ENCODE results near the gene TAF1A.

TAF1A gene

DNA sequence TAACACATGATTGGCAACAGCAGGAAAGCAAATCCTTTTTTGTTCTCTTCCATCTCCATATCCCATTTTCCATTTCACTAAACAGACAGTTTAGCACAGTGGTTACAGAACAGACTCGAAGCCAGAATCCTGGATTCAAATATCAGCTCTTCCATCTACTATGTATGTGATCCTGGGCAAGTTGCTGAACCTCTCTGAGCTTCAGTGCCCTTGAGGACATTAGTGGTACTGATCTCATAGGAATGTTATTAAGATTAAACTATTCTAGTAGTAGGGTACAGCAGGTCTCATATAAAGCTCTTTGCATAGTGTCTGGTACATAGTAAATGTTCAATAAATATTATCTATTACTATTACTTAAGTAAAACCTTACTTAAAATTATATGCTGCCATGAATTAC is 28.1 kb downstream of the TAF1A start:
- H3K36me3 Mint-ChIP-seq (ENCODE audit: low read depth), result peaks cover 18% of the 10 kb centered on the region

DNA sequence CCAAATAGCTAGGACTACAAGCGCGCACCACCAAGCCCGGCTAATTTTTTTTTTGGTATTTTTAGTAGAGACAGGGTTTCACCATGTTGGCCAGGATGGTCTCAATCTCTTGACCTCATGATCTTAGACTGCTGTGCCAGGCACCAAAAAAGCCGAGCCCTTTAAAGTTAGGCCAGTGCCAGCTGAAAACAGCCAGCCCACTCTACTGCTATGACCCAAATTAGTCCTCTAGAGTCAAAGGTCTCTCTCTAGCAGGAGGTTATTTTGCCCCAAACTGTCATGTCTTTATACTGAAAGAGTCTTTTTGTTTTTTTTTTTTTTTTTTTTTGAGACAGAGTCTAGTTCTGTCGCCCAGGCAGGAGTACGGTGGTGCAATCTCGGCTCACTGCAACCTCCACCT is 32.2 kb downstream of the TAF1A start:
- peaks cover 14% of the 10 kb centered on the region for H3K36me3 Mint-ChIP-seq (ENCODE audit: low read depth)
- H3K27ac Mint-ChIP-seq, result no peak overlapping the region

More for the DNA sequence above, 28.1 kb downstream of the TAF1A start:
- Mint-ChIP-seq H3K9me3 (no peaks in the 10 kb centered on the region), H3K27me3 (ENCODE audit: low read depth) (no peaks in the 10 kb centered on the region), H3K4me3 (no peak overlapping the region), H3K27ac (no peak overlapping the region), H3K4me1 (ENCODE audit: low read depth) (no peaks in the 10 kb centered on the region)

DNA sequence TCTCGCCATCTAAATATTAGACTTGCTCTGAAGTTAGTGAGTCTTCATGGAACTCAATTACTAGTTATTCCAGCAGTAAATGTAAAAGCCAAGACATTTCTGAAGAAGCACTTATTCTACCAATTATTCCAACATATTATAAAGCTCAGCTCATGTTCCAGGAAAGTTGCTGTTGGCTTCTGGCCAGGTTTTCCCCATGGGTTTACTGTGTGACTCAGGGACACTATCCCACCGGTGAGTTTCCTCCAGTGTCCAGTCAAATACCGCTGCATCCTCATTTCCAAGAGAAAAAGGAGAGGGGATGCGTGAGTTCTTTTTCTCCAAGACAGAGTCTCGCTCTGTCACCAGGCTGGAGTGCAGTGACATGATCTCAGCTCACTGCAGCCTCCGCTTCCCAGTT is 32.6 kb downstream of the TAF1A start:
- Mint-ChIP-seq H3K9me3 (no peaks in the 10 kb centered on the region), H3K36me3 (ENCODE audit: low read depth) (peaks cover 14% of the 10 kb centered on the region)

More for the DNA sequence above, 32.2 kb downstream of the TAF1A start:
- Mint-ChIP-seq H3K4me1 (ENCODE audit: low read depth) (no peaks in the 10 kb centered on the region), H3K4me3 (no peak overlapping the region), H3K27me3 (ENCODE audit: low read depth) (no peaks in the 10 kb centered on the region), H3K9me3 (no peaks in the 10 kb centered on the region)

DNA sequence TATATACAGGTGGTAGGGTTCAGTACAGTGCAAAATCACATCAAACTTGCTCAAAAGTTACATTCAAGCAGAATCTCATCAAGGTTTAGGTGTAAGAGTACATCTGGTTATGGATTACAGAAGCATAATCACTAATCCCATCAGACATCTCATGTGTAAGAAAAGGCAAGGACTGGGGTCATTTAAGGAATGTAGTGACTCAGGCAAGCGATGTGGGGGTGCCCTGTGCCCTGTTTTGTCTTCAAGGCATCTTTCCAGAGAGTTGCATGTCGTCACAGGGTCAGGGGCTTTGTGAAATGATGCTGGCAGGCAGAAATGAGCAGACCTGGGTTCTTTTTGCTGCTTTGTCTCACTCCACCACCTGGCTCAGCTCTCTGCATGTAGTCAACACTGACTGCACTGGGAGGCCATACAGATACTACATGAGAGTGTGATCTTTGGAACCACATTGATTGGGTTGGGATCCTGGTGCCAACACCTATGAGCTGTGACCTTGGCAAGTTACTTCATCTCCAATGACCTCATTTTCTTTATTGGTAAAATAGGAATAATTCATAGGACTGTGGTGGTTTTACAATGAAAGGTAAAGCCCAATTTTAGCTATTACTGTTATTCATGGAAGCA is 33.6 kb downstream of the TAF1A start:
- no peaks in the 10 kb centered on the region for H3K9me3 Mint-ChIP-seq
- no peaks in the 10 kb centered on the region for H3K4me1 Mint-ChIP-seq (ENCODE audit: low read depth)
- H3K4me3 Mint-ChIP-seq, result no peak overlapping the region
- no peak overlapping the region for H3K27ac Mint-ChIP-seq
- H3K36me3 Mint-ChIP-seq (ENCODE audit: low read depth), result peaks cover 11% of the 10 kb centered on the region
- H3K27me3 Mint-ChIP-seq (ENCODE audit: low read depth), result no peaks in the 10 kb centered on the region

More for the DNA sequence above, 32.6 kb downstream of the TAF1A start:
- Mint-ChIP-seq H3K4me1 (ENCODE audit: low read depth) (no peaks in the 10 kb centered on the region), H3K27ac (no peak overlapping the region), H3K4me3 (no peak overlapping the region), H3K27me3 (ENCODE audit: low read depth) (no peaks in the 10 kb centered on the region)

DNA sequence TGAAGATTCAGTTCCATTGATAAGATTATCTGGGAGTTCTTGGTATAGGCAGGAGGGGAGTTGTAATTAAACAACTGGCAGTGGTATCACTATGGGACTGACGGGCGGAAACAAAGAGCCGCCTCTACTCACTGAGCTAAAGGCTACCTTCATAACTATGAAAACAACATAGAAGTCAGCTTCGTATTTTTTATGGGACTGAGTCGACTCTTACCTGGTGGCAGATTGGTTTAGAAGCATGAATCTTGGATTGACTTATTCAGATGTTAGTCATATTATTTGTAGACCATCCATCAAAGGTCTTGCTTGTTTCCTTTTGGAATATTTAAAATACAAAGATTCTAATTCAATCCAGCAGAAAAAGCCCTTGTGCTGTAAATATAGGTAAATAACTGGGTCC is 35.6 kb downstream of the TAF1A start:
- Mint-ChIP-seq H3K4me1 (ENCODE audit: low read depth) (no peaks in the 10 kb centered on the region), H3K27ac (no peak overlapping the region), H3K36me3 (ENCODE audit: low read depth) (peaks cover 3% of the 10 kb centered on the region), H3K4me3 (no peak overlapping the region), H3K9me3 (no peaks in the 10 kb centered on the region), H3K27me3 (ENCODE audit: low read depth) (no peaks in the 10 kb centered on the region)

DNA sequence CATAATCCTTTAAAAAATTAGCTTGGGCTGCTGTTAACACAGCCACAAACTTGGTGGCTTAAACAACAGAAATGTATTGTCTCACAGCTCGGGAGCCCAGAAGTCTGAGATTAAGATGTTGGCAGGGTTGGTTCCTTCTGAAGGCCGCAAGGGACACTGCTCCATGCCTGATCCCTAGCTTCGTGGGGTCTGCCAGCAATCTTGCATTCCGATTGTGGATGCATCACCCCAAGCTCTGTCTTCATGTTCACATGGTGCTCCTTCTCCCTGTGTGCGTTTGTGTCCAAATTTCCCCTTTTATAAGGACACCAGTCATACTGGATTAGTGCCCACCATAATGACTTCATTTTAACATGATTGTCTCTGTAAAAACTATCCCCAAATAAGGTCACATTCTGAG is 36.9 kb downstream of the TAF1A start:
- no peaks in the 10 kb centered on the region for H3K27me3 Mint-ChIP-seq (ENCODE audit: low read depth)
- no peaks in the 10 kb centered on the region for H3K9me3 Mint-ChIP-seq
- H3K36me3 Mint-ChIP-seq (ENCODE audit: low read depth), result peaks cover 3% of the 10 kb centered on the region
- no peaks in the 10 kb centered on the region for H3K4me1 Mint-ChIP-seq (ENCODE audit: low read depth)
- no peak overlapping the region for H3K27ac Mint-ChIP-seq
- no peak overlapping the region for H3K4me3 Mint-ChIP-seq

DNA sequence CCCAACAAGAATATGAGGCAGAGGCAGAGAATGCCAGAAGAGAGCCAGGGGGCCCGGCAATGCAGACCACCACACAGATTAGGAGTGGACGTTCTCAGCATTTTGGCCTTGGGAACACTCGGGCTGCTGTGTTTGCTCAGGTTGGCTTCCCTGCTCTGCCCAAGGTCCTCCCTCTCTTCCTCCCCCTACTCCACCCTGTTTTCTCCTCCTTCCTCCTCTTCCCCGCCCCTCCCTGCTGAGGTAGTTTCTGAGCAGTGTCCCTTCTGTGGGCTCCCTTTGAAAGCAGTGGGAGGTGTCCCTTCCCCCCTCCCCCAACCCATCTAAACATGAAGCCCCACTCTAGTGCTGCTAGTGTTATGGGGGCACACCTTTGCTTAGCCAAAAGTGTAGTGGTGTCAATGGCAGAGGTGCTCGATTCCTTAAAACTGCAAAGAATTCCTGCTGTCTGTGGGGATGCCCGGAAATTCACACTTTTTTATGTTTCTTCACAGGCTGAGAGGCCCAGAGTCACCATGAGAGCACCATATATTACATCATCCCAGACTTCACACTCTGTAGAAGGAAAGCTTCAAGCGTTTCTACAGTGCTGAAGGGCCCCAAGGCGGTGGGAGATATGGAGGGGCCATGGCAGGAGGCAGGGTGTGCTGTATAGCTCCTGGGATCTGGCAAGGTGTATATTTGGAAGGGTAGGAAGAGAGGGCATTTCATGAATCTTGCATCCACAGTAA is 41.6 kb downstream of the TAF1A start, which contains the start of gene HHIPL2:
Gene HHIPL2, minus strand, starts transcription at position 161 of the 728 bp plus-strand sequence. Its CDS starts 60 bp downstream, at position 101.
- no peak within 1 kb of the TSS for H3K27ac Mint-ChIP-seq
- H3K36me3 Mint-ChIP-seq (ENCODE audit: low read depth), result no peaks in the 10 kb centered on the region
- H3K4me3 Mint-ChIP-seq, result no peak within 1 kb of the TSS
- H3K4me1 Mint-ChIP-seq (ENCODE audit: low read depth), result no peaks in the 10 kb centered on the region
- peaks cover 5% of the 10 kb centered on the region for H3K27me3 Mint-ChIP-seq (ENCODE audit: low read depth)
- H3K9me3 Mint-ChIP-seq, result no peaks in the 10 kb centered on the region

GRCh38 chr1:222547260-222547614 is 42.5 kb downstream of the TAF1A start:
- Mint-ChIP-seq H3K27me3 (ENCODE audit: low read depth) (peaks cover 5% of the 10 kb centered on the region), H3K27ac (no peak overlapping the region), H3K4me1 (ENCODE audit: low read depth) (no peaks in the 10 kb centered on the region)

DNA sequence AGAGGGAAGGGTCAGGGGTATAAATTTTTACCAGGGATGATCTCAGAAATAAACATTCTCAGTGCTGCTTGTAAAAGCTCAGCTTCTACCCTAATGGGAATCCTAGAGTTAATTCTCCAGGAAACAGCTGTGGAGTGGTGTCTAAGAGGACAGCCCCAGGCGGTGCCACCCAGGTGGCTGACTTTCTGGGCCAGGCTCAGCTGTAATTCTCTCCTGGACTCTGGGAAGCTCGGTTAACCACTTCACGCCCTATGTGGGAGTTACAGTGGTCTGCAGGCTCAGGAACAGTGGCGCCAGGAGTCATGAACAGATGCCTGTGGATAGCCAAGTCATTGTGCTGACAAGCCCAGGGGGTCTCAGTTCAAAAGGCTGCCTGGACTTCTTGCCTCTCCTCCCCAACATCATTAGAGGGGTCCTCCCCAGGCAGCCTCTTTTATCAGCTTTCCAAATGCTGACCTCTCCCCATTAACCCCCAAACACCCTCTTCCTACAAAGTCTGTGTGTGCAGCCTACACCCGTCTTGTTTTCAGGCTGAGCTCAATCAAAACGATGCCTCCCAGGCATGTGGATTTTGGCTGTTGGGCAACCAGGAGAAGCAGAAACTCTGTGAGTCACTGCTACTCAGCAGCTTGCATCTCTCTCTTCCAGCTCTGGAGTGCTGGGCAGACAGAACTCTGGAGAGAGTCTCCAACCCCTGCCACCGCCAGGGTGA is 43.0 kb downstream of the TAF1A start:
- Mint-ChIP-seq H3K4me3 (no peak overlapping the region), H3K27ac (no peak overlapping the region), H3K27me3 (ENCODE audit: low read depth) (peaks cover 5% of the 10 kb centered on the region), H3K9me3 (no peaks in the 10 kb centered on the region), H3K4me1 (ENCODE audit: low read depth) (no peaks in the 10 kb centered on the region), H3K36me3 (ENCODE audit: low read depth) (no peaks in the 10 kb centered on the region)

More at GRCh38 chr1:222547260-222547614, 42.5 kb downstream of the TAF1A start:
- Mint-ChIP-seq H3K4me3 (no peak overlapping the region), H3K36me3 (ENCODE audit: low read depth) (no peaks in the 10 kb centered on the region), H3K9me3 (no peaks in the 10 kb centered on the region)

- Mint-ChIP-seq H3K9me3 (no peaks in the 10 kb centered on the region), H3K36me3 (ENCODE audit: low read depth) (no peaks in the 10 kb centered on the region), H3K27ac (no peak overlapping the region)
Measured at GRCh38 chr1:222546091-222546490, 43.6 kb downstream of the TAF1A start.

DNA sequence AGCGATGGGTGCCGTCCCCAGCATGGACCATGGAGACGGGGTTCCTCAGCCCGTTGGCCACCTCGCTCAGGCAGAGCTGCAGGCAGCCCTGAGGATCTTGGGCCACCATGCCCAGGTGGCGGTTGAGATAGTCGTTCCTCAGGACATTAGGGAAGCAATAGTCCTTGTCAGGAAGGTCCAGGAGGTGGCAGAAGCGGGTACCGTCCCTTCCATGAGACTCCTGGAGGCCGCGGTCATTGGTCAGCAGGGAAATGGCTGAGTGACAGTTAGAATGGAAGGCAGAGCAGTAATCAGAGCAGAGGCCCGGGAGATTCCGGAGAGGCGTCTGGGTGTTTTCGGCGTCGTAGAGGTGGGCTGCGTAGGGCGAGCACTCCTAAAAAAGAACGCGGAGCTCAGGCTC is 45.9 kb downstream of the TAF1A start:
- no peaks in the 10 kb centered on the region for H3K36me3 Mint-ChIP-seq (ENCODE audit: low read depth)
- no peaks in the 10 kb centered on the region for H3K9me3 Mint-ChIP-seq
- H3K4me3 Mint-ChIP-seq, result no peak overlapping the region
- no peaks in the 10 kb centered on the region for H3K4me1 Mint-ChIP-seq (ENCODE audit: low read depth)
- no peak overlapping the region for H3K27ac Mint-ChIP-seq
- H3K27me3 Mint-ChIP-seq (ENCODE audit: low read depth), result peaks cover 5% of the 10 kb centered on the region

More at GRCh38 chr1:222546091-222546490, 43.6 kb downstream of the TAF1A start:
- no peak overlapping the region for H3K4me3 Mint-ChIP-seq
- no peaks in the 10 kb centered on the region for H3K4me1 Mint-ChIP-seq (ENCODE audit: low read depth)
- peaks cover 5% of the 10 kb centered on the region for H3K27me3 Mint-ChIP-seq (ENCODE audit: low read depth)

GRCh38 chr1:222540598-222540995 is 49.1 kb downstream of the TAF1A start:
- Mint-ChIP-seq H3K4me1 (ENCODE audit: low read depth) (no peaks in the 10 kb centered on the region), H3K36me3 (ENCODE audit: low read depth) (no peaks in the 10 kb centered on the region), H3K4me3 (no peak overlapping the region), H3K9me3 (no peaks in the 10 kb centered on the region), H3K27ac (no peak overlapping the region), H3K27me3 (ENCODE audit: low read depth) (peaks cover 4% of the 10 kb centered on the region)

DNA sequence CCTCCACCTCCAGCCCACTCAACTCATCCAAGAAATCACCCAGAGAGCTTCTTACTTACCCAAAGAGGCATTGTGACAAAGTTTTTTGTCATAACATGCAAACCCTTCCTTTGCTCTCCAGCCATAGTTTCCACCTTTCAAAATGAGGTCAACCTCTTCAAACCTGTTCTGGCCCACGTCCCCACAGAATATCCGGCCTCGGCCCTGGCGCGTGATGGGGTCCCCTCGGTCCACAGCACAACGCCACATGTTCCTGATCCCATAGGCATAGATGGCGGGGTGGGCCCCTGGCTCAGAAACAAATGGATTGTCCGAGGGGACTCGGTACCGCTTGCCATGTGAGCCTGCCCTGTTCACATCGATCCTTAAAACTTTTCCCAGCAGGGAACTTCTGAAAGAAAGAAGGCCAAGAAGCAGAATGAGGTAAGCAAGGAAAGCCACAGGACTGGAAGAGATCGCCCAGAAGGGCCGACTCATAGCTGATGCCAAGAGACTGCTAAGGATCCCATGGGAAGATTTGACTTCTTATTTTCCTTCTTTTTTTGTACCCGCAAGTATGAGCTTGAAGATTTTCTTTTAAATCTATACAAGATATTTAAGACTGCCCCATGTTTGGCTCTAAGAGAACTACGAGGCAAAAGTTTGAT is 49.7 kb downstream of the TAF1A start:
- Mint-ChIP-seq H3K27ac (no peak overlapping the region), H3K4me3 (no peak overlapping the region), H3K36me3 (ENCODE audit: low read depth) (no peaks in the 10 kb centered on the region), H3K9me3 (no peaks in the 10 kb centered on the region), H3K27me3 (ENCODE audit: low read depth) (peaks cover 6% of the 10 kb centered on the region), H3K4me1 (ENCODE audit: low read depth) (no peaks in the 10 kb centered on the region)

GRCh38 chr1:222535455-222535854 is 54.3 kb downstream of the TAF1A start:
- Mint-ChIP-seq H3K4me3 (no peak overlapping the region), H3K4me1 (ENCODE audit: low read depth) (no peaks in the 10 kb centered on the region), H3K27me3 (ENCODE audit: low read depth) (peaks cover 20% of the 10 kb centered on the region), H3K27ac (no peak overlapping the region), H3K9me3 (no peaks in the 10 kb centered on the region), H3K36me3 (ENCODE audit: low read depth) (no peaks in the 10 kb centered on the region)

All from T-helper 1 cell treated with Interleukin-12 subunit alpha and Interleukin-12 subunit beta and Interleukin-4 antibody, amounts not matched to agents 30 μg/mL and 1 μg/mL, for 36 hours (primary cell).